Fibroblast of lung (primary cell): ENCODE measurements around the gene TPO. TPM values are rescaled to one million over a fixed set of nuclear protein-coding genes. Genes with fewer than 3 reads are reported as not detected.

Source experiments
- DNase-seq, 2 donors: peaks; one replicate each; pipeline versions ENCODE4 v3.0.0 to v3.0.0-alpha.2; 2010; ENCODE audit warnings: low read depth in 2 of 2
- H2AFZ ChIP-seq: 2 replicates; pipeline ENCODE4 v1.5.1; 2012; ENCODE audit warnings: low read length, control low read depth, inconsistent platforms
- H3K27ac ChIP-seq: 2 replicates; pipeline ENCODE4 v1.5.1; 2011; ENCODE audit warnings: low read length, control low read depth; ENCODE audit not compliant: insufficient read depth
- H3K27me3 ChIP-seq: 2 replicates; pipeline ENCODE4 v1.5.1; 2011; ENCODE audit warnings: mild to moderate bottlenecking, low read length; ENCODE audit not compliant: control insufficient read depth, insufficient read depth
- H3K36me3 ChIP-seq: 2 replicates; pipeline ENCODE4 v1.5.1; 2011; ENCODE audit warnings: low read length; ENCODE audit not compliant: control insufficient read depth, insufficient read depth
- H3K4me1 ChIP-seq: 2 replicates; pipeline ENCODE4 v1.5.1; 2011; ENCODE audit warnings: low read length; ENCODE audit not compliant: control insufficient read depth, insufficient read depth; ENCODE audit errors: extremely low read depth
- H3K4me2 ChIP-seq: 2 replicates; pipeline ENCODE4 v1.5.1; 2011; ENCODE audit warnings: low read length, control low read depth; ENCODE audit not compliant: insufficient read depth; ENCODE audit errors: extremely low read depth
- H3K4me3 ChIP-seq, 4 experiments: fragments of 200-600 bp in 1 of 4; sonication (generic) in 1 of 4; replicated peaks in 1 of 4; 2 replicates each; pipeline ENCODE4 v1.5.1; 2011 to 2016; ENCODE audit warnings: low read length in 4 of 4, low read depth in 3 of 4, mild to moderate bottlenecking in 3 of 4, control low read depth in 2 of 4, inconsistent platforms in 1 of 4, mixed read lengths in 1 of 4; ENCODE audit not compliant: insufficient read depth in 1 of 4; ENCODE audit errors: control extremely low read depth in 1 of 4
- H3K79me2 ChIP-seq: 2 replicates; pipeline ENCODE4 v1.5.1; 2012; ENCODE audit warnings: mild to moderate bottlenecking, low read length, inconsistent platforms; ENCODE audit not compliant: control insufficient read depth, insufficient read depth
- H3K9ac ChIP-seq: 2 replicates; pipeline ENCODE4 v1.5.1; 2011; ENCODE audit warnings: mild to moderate bottlenecking, low read length, control low read depth; ENCODE audit not compliant: insufficient read depth
- H3K9me3 ChIP-seq: 2 replicates; pipeline ENCODE4 v1.5.1; 2012; ENCODE audit warnings: low read depth, low read length; ENCODE audit not compliant: control insufficient read depth, insufficient read depth
- H4K20me1 ChIP-seq: 2 replicates; pipeline ENCODE4 v1.5.1; 2011; ENCODE audit warnings: low read length; ENCODE audit not compliant: control insufficient read depth, insufficient read depth; ENCODE audit errors: extremely low read depth
- CTCF ChIP-seq, 2 donors: IDR thresholded peaks in 1 of 2; conservative IDR thresholded peaks in 1 of 2; 1 replicate in 1 of 2; 2 replicates in 1 of 2; pipeline ENCODE4 v1.5.1; 2011 to 2012; ENCODE audit warnings: low read length in 2 of 2, control low read depth in 1 of 2, inconsistent platforms in 1 of 2, low read depth in 1 of 2, mild to moderate bottlenecking in 1 of 2
- EZH2 ChIP-seq: IDR thresholded peaks from 2 replicates; pipeline ENCODE4 v1.5.1; 2012; ENCODE audit warnings: low read length, control low read depth, mild to moderate bottlenecking; ENCODE audit errors: missing control alignments
- polyA plus RNA-seq, 2 donors: library from polyadenylated mRNA; depleted of rRNA in 1 of 2; stranded (reverse) in 1 of 2; unstranded in 1 of 2; fragments of >200 nt; gene quantifications; 2 replicates each; pipeline ENCODE4 v1.2.1, GENCODE V29; 2011 to 2012; ENCODE audit warnings: missing spikeins in 1 of 2
- total RNA-seq: library from RNA; depleted of rRNA; stranded (reverse); fragments of >200 nt; gene quantifications from 2 replicates; pipeline ENCODE4 v1.2.1, GENCODE V29; 2014

TPO gene
- total and polyA plus RNA-seq, 2 donors (not counting 1 experiment from before 2014, with no cell fraction given) = not detected

GRCh38 chr2:1586923-1587840 is 173.9 kb downstream of the TPO start:
- Histone ChIP-seq H3K9me3 (no peaks in the 10 kb centered on the region), H3K9ac (no peak overlapping the region), H3K4me2 (no peak overlapping the region), H3K36me3 (no peaks in the 10 kb centered on the region), H3K4me3 (no peak overlapping the region), H3K79me2 (no peaks in the 10 kb centered on the region), H3K27ac (no peak overlapping the region), H3K27me3 (no peaks in the 10 kb centered on the region), H2AFZ (no peak overlapping the region), H4K20me1 (no peaks in the 10 kb centered on the region), H3K4me1 (peaks cover 6% of the 10 kb centered on the region)
- no peak for TF ChIP-seq EZH2
- TF ChIP-seq CTCF (conservative IDR thresholded peaks at IDR 0.05 in 1 of 2, IDR thresholded peaks at IDR 0.05 in 1 of 2; ENCODE audit: low read depth in 1 of 2, low read length in 2 of 2) = no peak
- peak in 1 of 2 donors; percentile 67 for DNase-seq

- Histone ChIP-seq H3K9ac (no peak overlapping the region), H3K27ac (no peak overlapping the region), H3K9me3 (no peaks in the 10 kb centered on the region), H3K4me2 (no peak overlapping the region), H3K4me1 (peaks cover 9% of the 10 kb centered on the region), H4K20me1 (no peaks in the 10 kb centered on the region), H3K79me2 (no peaks in the 10 kb centered on the region), H3K27me3 (no peaks in the 10 kb centered on the region), H3K4me3 (no peak overlapping the region), H2AFZ (no peak overlapping the region), H3K36me3 (no peaks in the 10 kb centered on the region)
- TF ChIP-seq CTCF (conservative IDR thresholded peaks at IDR 0.05 in 1 of 2, IDR thresholded peaks at IDR 0.05 in 1 of 2; ENCODE audit: low read depth in 1 of 2, low read length in 2 of 2) (no peak), EZH2 (no peak)
- DNase-seq = no peak
Measured at GRCh38 chr2:1588051-1588977, 175.1 kb downstream of the TPO start.
